HG02852 (cell line): Measurements from ENCODE around the gene POLR1B.
"Not testable (repeated sequence)": the region's sequence is repeated elsewhere in the genome, so short reads cannot be mapped to it uniquely, and the experiment has no call there.

Experiments
- ATAC-seq: cut with Tn5 transposase; IDR thresholded peaks from one replicate; pipeline ENCODE4 v1.9.1; 2021; ENCODE audit warnings: mild to moderate bottlenecking, moderate library complexity; ENCODE audit not compliant: unreplicated experiment

POLR1B gene

DNA sequence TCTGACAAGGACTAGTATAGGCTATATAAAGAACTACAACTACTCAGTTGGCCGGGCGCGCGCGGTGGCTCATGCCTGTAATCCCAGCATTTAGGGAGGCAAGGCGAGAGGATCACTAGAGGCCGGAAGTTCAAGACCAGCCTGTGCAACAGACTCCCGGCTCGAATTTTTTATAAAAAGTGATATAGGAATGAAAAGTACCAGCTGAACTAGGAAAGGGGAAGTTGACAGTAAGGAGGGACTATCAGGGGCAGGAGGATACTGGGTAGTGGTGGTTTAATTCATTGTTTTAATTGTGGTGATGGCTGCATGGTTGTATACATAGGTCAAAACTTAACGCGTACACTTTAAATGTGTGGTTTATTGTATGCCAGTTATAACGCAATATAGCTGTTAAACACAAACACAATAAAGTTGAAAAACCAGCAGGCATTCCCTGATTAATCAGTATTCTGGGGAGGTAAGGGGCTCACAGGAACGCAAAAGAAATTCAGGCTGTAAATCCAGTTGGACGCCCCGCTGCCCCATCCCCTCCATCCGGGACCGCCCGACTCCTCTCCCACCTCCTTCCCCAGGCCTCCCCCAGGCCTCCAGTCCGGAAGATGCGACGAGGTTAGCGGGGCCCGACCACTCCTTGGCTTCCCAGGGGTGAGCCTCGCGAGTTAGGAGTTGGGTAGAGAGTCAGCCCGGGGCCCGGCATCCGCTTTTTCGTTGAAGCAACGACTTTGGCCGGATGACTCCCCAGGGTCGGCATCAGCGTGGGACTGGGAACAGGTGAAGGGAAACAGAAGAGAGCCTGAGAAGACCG, 746 bp upstream of the POLR1B start:
- ATAC-seq = peak; percentile 62

DNA sequence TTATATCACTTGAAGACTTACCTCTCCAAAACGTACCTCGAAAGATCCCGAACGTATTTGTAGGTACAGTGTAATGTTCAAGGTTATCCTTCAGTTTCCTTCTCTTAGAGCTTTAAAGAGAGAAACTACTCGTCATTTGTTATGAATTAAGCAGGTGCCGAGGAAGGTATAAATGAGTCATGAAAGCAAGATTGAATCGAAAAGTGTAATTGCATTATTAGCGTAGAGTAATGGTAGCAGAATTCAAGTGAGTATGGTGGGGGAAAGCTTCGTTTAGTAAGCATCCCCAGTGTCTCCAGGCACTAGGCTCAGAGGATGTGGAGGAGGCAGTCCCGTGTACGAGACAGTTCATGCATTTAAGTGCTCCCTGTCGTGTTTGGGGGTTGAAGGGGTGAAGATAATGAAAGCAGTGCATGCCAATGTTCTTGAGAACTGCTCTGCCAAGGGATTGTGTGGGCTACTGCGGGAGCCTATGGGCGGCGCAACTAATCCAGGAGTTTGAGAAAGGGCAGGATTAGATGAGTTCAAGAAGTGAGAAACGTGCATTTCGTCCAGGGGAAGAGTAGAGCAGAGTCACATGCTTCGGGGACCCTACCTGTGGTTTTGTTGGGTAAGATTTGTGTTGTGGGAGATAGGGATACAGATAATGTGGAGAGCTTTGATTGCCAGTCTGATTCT, 858 bp downstream of the POLR1B start:
- ATAC-seq = no peak

DNA sequence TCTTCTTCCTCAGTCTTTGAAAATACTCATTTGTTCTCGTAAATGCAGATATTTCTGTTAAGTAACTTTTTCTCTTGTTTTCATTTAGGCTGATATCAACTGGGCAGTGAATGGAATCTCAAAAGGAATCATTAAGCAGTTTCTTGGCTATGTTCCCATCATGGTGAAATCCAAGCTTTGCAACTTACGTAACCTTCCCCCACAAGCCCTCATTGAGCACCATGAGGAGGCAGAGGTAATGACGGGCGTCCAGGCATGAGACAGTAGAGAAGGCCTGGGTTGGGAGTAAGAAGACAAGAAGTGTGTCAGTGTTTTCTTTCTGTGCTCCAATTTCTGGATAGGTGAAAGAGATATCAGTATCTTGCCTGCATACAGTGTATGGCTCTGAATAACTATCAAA, 5.1 kb downstream of the POLR1B start:
- no peak for ATAC-seq

DNA sequence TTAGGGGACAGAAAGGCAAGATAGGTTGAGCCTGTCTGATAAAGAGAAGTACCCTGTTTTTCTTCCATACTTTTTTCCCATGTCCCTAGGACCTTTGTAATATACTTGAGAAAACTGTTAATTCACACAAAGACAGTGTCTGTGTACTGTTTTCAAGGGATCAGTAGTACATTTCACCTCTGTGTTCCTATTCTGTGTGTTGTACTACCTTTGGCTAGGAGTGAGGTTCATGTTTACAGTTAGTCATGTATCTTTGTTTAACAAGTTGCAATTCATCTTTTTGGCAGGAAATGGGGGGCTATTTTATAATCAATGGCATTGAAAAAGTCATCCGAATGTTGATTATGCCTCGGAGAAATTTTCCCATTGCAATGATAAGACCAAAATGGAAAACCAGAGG, 6.7 kb downstream of the POLR1B start:
- ATAC-seq = no peak

DNA sequence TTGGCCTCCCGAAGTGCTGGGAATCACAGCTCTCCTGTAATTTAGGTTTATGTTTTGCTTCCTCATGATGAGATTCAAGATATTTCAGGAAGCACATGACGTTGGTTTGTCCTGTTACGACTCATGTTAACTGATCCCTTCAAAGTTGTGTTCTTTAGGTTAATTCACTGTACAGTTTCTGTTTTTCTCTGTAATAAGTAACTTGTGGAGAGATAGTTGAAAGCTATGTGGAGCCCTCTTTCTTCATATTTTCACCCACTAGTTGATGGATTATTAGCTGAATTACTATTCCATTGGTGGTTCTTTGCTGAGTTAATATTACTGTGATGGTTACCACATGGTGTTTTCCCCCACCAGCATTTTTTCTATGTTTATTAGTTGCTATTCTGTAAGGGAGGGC, 23.8 kb downstream of the POLR1B start:
- ATAC-seq = no peak

DNA sequence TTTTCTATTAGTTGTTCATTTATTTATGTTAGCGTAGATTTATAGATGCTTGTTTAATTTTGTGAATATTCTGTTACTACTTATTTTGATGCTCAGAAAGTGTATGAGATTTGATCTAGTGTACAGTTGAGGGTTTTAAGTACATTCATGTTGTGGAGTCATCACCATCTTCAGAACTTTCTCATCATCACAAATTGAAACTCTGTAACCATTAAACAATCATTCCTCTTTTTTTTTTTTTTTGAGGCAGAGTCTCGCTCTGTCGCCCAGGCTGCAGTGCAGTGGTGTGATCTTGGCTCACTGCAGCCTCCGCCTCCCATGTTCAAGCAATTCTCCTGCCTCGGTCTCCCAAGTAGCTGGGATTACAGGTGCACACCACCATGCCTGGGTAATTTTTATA, 24.2 kb downstream of the POLR1B start:
- ATAC-seq = not testable (repeated sequence)

DNA sequence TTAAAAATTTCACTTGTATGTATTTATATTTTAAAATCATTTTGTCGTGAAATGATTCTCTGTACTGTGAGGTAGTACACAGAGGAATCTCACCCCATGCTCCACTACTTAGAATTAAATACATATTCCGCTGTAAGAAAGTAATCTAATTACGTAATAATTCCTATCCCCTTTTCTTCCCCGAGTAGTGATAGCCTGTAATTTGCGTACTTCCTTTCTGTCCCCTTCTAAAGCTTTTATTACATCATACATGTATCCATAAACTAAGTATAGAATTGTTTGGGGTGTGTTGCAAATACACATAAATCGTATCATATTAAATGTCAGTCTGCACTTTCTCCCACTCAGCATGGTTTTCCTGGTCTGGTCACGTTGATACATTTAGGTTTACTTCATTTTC, 29.7 kb downstream of the POLR1B start:
- no peak for ATAC-seq

DNA sequence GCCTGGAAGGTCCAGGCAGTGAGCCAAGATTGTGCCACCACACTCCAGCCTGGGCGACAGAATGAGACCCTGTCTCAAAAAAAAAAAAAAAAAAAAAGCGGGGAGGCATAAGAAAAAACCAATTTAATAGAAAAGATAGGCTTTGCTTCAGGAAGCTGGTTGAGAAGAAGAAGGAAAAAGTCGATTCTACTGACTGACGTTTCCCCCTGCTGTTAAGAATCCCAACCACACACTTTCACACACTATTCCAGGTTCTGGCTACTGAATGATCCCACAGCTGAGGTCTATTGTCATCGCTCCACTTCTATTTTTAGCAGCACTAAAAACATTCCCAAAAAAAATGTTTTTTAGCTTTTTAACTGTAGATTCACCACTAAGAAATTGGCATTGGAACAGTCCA, 35.5 kb downstream of the POLR1B start:
- no peak for ATAC-seq

DNA sequence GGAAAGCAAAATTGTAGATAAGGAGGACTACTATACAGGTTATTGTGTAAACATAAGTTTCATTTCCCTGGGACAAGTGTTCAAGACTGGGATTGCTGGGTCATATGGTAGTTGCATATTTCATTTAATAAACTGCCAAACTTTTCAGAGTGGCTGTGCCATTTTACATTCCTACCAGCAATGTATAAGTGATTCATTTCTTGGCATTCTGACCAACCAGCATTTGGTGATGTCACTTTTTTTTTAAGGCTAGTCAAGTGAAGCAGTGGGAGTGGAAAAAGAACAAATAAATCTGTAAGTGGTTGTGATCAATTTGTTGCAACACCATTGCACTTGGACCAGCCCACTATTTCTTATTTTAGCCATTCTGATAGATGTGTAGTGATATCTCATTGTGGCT, 37.0 kb downstream of the POLR1B start:
- no peak for ATAC-seq

DNA sequence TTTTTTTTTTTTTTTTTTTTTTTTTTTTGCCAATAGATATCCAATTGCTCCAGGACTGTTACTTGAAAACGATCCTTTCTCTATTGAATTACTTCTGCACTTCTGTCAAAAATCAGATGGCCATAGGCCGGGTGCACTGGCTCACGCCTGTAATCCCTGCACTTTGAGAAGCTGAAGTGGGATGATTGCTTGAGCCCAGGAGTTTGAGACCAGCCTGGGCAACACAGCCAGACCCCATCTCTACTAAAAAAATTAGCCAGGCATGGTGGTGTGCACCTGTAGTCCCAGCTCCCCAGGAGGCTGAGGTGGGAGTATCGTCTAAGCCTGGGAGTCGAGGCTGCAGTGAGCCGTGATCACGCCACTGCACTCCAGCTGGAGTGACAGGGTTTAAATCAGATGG, 37.8 kb downstream of the POLR1B start:
- no peak for ATAC-seq

DNA sequence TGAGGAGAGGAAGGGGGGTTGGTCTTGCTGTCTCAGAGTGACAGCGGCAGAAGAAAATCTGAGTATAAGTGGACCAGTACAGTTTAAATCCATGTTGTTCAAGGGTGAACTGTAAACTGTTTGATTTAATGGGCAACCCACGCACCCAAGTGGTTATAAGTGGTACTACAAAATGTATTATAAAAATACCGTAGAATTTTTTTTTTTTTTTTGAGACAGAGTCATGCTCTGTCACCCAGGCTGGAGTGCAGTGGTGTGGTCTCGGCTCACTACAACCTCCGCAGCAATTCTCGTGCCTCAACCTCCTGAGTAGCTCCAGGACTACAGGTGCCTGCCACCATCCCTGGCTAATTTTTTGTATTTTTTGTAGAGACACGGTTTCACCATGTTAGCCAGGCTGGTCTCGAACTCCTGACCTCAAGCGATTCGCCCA, 40.1 kb downstream of the POLR1B start:
- ATAC-seq = no peak

DNA sequence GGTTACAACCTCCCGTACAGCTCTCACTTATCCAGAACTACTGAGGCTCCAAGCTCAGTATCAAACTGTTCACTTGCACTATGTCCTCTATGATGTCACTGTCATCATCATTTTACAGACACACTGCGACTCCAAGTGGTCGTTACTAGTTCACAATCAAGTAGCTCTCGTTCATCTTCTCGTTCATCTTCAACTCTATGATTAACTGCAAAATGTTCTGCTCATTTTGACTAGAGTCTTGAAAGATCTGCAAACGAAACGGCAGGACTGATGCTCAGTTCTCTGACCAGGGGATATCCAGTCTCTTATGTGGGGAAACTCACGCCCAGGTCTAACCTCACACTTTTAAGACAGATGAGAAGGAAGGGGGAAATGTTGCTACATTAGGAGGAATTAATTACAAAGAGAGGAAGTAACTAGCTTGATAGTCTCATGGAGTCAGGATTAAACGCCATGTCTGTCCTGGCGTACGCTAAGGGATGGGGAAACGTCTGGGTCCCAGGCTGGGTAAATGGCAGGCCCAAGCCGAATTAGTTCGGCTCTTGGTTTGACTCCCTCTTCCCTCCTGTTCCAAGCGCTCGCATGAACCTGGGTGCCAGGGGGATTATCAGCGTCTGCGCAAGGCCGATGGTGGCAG, 41.4 kb downstream of the POLR1B start:
- no peak for ATAC-seq

DNA sequence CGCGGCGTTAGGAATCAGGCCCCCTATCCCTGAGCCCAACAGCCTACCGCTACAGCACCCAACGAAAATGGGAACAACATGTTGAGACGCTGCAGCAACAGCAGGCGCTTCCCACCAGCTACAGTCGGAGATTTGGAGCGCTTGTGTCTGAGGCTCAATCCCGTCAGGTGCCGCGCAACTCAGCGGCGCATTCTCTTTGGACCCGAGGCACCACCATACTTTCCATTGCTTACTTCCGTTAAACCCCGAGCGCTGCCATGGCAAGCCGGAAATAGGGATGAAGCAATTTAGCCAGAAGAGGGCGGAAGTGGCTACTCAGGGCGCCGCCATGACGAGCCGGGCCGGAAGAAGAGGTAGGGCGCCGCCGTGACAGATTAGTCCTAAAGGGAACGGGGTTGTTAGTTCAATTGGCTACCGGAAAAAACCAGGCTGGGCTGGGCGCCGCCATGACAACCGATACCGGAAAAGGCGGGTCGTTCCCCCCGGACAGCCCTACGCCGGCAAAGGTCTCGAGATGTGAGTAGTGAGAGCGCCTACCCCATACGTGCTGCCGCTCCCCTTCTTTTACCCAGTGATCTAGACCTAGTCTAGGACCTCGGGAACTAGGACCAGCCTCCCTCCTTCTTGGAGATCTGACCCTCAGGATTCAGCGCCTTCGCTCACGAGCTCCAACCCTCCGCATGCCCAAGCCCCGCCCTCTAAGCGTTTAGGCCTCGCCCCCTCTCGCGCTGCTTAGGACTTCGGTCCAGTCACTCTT, 42.0 kb downstream of the POLR1B start, which contains the start of gene CHCHD5:
Gene CHCHD5 (plus strand): TSS at position 476 of the 757 bp plus-strand sequence. CDS start 39 bp downstream, at position 515.
- peak; percentile 85 for ATAC-seq

DNA sequence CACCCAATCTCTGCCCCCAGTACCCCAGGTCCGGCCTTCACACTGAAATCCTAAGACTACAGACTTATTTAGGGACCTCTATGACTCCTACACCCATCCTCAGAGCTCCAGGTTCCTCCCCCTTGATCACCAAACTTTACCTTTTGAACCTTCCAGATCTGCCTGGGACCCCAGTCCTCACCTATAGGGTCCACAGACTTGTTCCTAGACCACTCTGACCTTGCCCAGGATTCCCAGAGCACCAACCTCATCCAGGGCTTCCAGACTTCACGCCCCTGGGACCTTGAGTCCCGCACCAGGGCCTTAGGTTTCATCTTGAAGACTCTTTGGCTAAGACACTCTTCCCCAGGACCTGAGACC, 42.6 kb downstream of the POLR1B start:
- ATAC-seq = no peak

DNA sequence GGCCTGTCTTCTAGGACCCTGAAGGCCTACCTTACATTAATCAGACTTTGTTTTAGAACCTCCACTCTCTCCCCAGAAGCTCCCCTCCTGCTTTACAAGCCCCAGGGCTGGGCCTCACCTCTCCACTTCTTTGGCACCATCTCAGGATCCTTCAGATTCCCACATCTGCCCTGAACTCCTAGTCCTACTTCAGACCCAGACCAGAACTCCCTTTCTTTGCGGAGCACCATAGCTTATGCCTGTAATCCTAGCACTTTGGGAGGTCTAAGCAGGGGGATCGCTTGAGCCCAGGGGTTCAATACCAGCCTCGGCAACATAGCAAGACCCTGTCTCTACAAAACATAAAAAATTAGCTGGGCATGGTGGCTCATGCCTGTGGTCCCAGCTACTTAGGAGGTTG, 43.1 kb downstream of the POLR1B start:
- no peak for ATAC-seq

DNA sequence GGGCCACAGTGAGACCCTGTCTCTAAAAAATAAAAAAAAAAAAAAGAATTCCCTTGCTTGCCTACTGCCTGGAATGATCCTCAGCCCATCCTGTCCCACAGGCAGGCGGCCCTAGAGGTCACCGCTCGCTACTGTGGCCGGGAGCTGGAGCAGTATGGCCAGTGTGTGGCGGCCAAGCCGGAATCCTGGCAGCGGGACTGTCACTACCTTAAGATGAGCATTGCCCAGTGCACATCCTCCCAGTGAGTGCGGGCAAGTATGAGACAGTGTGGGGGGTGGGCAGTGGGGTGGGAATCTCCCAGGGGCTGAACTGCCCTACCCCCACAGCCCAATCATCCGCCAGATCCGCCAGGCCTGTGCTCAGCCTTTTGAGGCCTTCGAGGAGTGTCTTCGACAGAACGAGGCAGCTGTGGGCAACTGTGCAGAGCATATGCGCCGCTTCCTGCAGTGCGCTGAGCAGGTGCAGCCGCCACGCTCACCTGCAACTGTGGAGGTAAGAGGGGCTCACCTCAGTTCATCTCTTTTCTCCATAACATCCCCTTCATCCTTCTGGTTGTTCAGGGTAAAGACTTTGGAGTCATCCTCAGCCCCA, 43.7 kb downstream of the POLR1B start:
- no peak for ATAC-seq

DNA sequence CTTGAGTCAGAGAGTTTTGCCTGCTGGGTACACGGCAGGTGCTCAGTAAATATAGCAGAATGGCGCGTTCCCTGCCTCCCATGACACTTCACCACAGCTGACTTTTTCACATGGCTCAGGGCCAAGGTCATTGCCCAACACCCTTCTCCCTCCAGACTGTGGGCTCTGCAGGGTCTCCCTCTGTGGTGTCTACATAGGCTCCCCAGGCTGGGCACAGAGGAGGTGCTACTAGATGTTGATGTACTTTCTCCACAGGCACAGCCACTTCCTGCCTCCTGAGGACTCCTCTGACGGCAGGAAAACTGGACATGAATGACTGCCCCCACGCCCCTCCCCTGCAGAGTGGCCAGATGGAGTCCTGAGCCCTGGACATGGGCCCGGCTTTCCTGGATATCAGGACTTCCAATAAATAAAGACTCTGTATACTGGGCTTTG, 46.4 kb downstream of the POLR1B start:
- no peak for ATAC-seq

DNA sequence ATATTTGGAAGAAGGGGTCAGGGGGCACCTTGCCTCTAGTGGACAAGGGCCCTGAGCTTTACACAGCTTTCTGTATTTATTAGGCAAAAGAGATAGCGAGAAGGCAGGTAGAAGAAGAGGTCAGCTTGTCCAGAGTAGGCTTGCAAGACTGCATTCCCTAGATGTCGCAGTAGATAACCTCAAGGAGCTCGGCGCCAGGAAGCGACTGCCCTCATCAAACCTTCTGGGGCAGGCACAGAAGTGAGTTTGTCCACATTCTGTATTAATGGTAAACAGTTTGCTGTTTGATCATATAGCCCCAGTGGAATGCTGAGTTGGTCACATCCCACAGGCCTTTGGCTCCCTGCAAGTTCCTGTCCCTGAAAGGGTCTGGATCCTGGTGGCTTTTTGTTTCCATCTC, 49.1 kb downstream of the POLR1B start:
- no peak for ATAC-seq

DNA sequence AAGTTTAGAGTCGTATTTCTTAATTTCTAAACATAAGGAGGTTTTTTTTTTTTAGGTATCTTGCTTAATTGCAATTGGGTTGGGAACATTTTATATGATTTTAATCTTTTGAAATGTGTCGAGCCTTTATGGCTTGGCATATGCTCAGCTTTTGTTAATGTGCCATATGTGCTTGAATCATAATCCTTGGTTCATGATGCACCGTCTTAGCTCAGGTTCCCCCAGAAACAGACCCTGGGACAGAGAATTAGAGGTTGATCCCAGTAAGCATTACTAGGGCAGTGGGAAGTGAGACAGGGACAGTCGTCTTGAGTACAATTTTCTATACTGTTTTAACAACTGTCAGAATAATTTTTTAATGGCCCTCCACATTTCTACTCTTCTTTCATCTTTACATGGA, 51.5 kb downstream of the POLR1B start:
- ATAC-seq = no peak

DNA sequence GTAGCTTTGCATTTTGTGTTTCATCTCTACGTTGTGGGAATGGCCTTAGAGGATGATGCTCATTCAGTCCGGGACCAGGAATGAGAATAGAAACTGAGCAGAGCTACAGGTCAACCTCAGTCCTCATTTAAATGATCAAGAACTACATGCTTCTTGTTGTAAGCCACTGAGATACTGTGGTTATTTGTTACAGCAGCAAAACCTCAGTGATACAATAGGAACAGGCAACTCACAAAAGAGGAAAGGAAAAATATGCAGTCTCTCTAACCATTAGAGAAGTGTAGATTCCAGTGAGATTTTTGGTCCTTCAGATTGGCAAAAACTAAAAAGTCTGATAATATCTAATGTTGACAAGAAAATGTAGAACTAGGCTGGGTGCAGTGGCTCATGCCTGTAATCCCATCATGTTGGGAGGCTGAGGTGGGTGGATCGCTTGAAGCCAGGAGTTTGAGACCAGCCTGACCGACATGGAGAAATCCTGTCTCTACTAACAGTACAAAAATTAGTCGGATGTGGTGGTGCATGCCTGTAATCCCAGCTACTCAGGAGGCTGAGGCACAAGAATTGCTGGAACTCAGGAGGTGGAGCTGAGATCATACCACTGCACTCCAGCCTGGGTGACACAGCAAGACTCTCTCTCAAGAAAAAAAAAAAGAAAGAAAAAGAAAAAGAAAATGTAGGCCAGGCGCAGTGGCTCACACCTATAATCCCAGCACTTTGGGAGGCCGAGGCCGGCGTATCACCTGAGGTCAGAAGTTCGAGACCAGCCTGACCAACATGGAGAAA, 55.5 kb downstream of the POLR1B start:
- ATAC-seq = no peak
